NCI-H1092 (cell line): ENCODE results near the gene YAF2.
A peak's percentile ranks its signal among the peaks of the same experiment; 100 is the strongest.
"Not testable (repeated sequence)": the region's sequence is repeated elsewhere in the genome, so short reads cannot be mapped to it uniquely, and the experiment has no call there.

Source experiments
- DNase-seq: peaks from one replicate; lab custom pipeline; 2025; lab: John Stamatoyannopoulos, UW

Gene YAF2

GRCh38 chr12:42255221-42255865 lies 17.3 kb upstream of the YAF2 start:
- no peak for DNase-seq

GRCh38 chr12:42252645-42253044 lies 14.6 kb upstream of the YAF2 start:
- DNase-seq = not testable (repeated sequence)

DNA sequence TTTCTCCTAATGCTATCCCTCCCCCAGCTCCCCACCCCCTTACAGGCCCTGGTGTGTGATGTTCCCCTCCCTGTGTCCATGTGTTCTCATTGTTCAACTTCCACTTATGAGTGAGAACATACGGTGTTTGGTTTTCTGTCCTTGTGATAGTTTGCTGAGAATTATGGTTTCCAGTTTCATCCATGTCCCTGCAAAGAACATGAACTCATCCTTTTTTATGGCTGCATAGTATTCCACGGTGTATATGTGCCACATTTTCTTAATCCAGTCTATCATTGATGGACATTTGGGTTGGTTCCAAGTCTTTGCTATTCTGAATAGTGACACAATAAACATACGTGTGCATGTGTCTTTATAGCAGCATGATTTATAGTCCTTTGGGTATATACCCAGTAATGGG lies 11.0 kb upstream of the YAF2 start:
- DNase-seq = not testable (repeated sequence)

DNA sequence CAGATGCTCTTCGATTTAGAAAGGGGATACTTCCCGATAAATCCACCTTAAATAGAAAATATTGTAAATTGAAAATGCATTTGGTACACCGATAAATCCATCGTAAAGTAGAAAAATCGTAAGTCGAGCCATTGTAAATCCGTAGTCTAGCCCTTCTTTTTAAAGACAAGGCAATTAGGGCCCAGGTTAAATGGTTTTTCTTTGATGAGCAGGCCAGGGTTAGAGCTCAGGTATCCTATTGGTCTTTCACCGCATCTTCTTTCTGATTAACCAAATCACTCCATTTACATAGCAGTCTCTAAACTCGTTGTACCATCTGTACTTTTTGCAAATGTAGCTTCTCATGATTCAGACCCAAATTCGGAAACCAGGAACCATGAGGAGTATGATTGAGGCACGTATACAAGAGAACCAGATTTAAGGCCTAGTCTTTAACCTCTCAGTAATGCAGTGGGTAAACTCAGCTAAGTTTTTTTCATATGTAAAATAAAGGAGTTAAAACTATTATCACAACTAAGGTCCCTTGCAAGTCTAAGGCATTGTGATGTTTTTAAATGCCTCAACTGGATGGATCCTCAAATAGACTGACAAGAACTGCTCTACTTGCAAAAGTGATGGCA lies 2.2 kb upstream of the YAF2 start:
- DNase-seq = no peak

DNA sequence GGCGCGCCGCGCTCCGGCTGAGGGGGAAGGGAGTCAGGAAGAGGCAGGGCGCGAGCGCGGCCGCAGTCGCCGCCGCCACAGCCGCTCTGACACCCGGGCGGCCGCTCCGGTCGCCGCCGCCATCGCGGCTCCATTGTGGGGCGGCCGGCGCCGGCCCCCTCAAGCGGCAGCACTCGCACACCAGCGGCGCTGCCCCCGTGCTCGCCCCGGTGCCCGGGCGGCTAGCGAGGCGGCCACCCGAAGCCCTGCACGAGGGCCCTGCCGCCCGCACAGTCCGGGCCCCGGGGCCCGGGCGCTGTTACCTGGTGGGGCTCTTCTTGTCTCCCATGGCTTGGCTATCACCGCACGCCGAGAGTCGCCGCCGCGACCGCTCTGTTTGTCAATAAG lies 202 bp downstream of the YAF2 start:
- no peak for DNase-seq

DNA sequence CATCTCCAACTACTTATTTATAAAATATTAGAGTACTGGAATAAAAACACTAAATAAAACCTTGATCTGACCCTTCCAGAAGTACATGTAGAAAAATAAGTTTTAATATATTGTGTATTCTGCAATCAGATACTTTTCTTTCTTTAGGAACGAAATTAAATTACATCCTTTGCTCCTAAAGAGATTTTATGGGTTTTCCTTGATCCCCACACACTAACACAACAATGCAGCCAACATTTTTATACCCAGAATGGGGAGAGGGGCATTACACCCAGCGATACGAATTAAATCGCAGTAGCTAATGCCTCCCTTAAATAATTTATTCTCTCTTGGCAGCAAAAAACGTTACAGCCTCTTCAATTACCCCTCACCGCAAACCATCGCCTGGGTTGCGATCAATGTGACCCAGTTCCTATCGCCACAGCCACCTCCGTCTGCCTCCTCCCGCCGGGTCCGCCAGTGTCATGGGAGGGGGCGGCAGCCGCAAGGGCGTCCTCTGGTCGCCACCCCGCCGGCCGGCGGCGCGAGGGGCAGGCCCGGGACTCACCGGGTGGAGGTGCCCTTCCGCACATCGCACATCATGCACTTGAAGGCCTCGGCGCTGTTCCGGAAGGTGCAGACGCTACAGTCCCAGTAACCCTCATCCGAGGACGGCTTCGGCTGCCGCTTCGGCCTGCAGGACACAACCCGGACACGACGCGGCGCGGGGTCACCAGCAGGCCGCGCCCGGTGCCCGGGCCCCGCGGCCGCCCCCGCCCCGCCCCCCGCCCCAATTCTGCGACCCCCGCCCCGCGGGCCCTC lies 796 bp downstream of the YAF2 start:
- DNase-seq = peak; percentile 67

GRCh38 chr12:42236017-42236416 lies 2.0 kb downstream of the YAF2 start:
- DNase-seq = no peak

GRCh38 chr12:42235426-42235825 lies 2.6 kb downstream of the YAF2 start:
- no peak for DNase-seq

- no peak for DNase-seq
These were observed 3.1 kb downstream of the YAF2 start for GRCh38 chr12:42234970-42235369.

- not testable (repeated sequence) for DNase-seq
These were observed 10.5 kb downstream of the YAF2 start for GRCh38 chr12:42227525-42227924.

GRCh38 chr12:42224501-42224900 lies 13.5 kb downstream of the YAF2 start:
- not testable (repeated sequence) for DNase-seq

GRCh38 chr12:42222724-42223123 lies 15.3 kb downstream of the YAF2 start:
- no peak for DNase-seq

DNA sequence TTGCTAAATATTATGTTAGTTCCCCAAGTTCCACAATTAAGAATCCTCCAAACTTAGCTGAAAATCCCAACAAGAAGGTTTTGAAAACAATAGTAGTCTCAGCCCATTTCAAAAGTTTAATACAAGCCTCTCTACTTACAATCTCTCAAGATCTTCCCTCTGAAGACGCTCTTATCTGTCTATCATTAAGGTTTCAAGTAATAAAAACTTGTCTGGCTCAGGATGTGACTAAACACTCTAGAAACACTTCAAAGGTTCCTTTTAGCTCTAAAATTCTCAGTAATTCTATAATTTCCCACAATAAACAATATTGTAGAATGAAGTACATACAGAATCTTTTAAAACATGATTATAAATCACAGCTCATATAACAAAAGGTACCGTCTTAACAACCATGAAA lies 16.3 kb downstream of the YAF2 start:
- DNase-seq = no peak

DNA sequence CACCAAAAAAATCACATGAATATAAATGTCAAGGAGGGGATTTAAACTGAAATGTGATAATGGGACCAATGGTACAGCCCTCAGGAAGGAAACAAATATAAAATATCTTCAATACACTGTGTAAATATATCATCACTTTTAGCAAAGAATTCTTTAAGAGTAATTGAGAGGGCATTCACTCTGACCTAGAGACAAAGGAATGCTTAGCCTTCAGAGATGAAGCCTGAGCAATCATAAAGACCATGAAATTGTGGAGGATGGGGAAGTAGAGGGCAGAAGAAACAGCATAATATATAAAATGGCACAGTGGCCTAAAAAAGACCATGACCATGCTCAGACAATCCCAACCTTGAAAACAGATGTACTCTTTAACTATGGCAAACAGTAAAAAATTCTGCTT lies 20.4 kb downstream of the YAF2 start:
- no peak for DNase-seq

DNA sequence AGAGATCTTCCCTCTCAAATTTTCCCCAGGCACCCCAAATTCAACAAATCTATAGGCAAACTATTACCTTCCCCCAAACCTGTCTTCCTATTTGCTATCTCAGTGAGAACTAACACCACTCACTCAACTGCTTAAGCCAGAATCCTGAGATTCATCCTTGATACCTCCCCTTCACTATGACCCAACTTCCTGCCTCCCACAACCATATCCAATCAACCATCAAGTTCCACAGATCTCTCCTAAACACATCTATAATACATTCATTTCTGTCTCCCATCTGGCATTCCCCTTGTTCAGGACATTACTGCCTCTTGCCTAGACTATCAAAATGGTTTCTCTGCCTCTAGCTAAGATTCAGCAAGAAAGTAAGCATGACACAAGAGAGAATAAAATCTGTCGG lies 21.3 kb downstream of the YAF2 start:
- no peak for DNase-seq

- DNase-seq = not testable (repeated sequence)
These were observed 22.3 kb downstream of the YAF2 start for GRCh38 chr12:42215759-42216158.

- DNase-seq = no peak
These were observed 24.1 kb downstream of the YAF2 start for GRCh38 chr12:42213954-42214426.

DNA sequence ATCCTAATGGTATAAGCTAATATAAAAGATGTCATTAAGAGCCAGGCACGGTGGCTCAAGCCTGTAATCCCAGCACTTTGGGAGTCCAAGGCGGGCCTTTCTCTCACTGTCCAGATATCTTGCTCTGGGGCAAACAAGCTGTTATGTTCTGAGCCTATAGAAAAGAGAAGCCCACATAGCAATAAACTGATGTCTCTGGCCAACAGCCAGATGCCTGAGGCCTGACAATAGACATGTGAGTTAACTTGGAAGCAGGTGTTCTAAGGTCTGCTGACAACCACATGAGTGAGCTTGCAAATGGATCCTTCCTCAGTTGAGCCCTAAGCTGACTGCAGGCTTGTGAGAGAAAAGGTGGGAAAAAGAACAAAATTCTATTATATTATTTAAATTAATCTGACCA lies 25.0 kb downstream of the YAF2 start:
- DNase-seq = no peak

DNA sequence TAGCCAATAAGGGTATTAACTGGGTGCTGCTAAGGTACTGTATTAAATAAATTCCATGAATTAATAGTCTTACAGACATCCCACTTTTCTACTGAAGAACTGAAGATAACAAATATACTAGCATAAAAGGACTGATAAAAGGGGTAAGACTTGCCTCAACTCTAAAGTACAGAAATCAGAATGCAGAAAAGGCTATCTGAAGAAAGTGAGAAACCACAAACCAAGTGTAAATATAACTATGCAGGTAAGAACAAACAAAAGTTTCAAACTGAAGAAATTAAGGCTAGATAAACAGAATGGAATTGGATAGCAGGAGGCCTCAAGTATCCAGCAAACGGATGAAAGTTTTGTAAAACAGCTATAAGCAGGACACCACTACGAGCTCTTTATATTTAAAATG lies 29.5 kb downstream of the YAF2 start:
- DNase-seq = no peak

- no peak for DNase-seq
These were observed 33.2 kb downstream of the YAF2 start for GRCh38 chr12:42204819-42205218.

GRCh38 chr12:42204362-42204761 lies 33.7 kb downstream of the YAF2 start:
- DNase-seq = no peak

GRCh38 chr12:42201063-42201462 lies 37.0 kb downstream of the YAF2 start:
- no peak for DNase-seq

DNA sequence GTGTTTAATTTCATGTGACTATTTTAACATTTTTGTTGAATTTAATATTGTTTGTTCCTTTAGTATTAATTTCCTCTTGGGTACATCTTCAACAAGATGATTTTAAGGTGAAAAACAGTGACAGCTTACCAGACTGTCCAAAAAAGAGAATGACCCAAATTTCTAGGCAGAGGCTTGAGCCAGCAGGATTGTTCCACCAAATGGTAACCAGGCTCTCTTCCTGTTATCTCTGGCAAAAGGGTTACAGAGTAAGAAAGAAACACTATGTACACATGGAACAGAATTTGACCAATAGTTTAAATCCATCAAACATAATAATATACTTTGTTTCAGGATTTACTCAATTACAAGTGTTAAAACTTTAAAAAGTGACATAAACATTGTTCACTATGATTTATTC lies 39.0 kb downstream of the YAF2 start:
- DNase-seq = no peak
